ENCODE data around the gene TNFRSF13B. TPM values are rescaled to one million over a fixed set of nuclear protein-coding genes. Genes with fewer than 3 reads are reported as not detected.

Gene TNFRSF13B
- total RNA-seq, 1 experiment from 2014 or later, result not detected

DNA sequence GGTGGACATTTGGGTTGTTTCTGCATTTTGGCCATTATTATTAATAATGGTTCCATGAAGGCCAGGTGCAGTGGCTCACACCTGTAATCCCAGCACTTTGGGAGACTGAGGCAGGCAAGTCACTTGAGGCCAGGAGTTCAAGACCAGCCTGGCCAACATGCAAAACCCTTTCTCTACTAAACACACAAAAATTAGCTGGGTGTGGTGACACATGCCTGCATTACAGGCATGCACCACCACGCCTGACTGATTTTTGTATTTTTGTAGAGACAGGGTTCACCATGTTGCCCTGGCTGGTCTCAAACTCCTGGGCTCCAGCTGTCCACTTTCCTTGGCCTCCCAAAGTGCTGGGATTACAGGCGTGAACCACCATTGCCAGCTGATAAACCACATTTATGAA, 58.5 kb downstream of the TNFRSF13B start:
- no peak for ATAC-seq
- CTCF ChIA-PET, result no interaction called here
- Histone ChIP-seq H2AFZ (ENCODE audit: low read depth, low read length, poor library complexity, severe bottlenecking) (no peak overlapping the region), H3K4me2 (ENCODE audit: low read length) (no peak overlapping the region), H3K9ac (ENCODE audit: low read length) (no peak overlapping the region), H3K4me3 (replicated peaks in 1 of 2; ENCODE audit: low read depth in 1 of 2, low read length in 2 of 2) (no peak overlapping the region), H3K79me2 (ENCODE audit: insufficient read depth, low read length) (no peaks in the 10 kb centered on the region), H3K4me1 (ENCODE audit: control insufficient read depth in 1 of 2, insufficient read depth in 2 of 2, low read length in 2 of 2) (peaks cover 0 to 11% of the 10 kb centered on the region in 2 experiments; a peak in 2 of 4 replicates), H3K36me3 (ENCODE audit: control insufficient read depth in 1 of 2, insufficient read depth in 2 of 2, low read length in 2 of 2) (no peaks in the 10 kb centered on the region), H3K9me2 (ENCODE audit: insufficient read depth) (no peaks in the 10 kb centered on the region), H3K9me3 (ENCODE audit: control insufficient read depth in 1 of 2, insufficient read depth in 1 of 2, low read depth in 1 of 2, low read length in 2 of 2) (no peaks in the 10 kb centered on the region), H3K27me3 (ENCODE audit: insufficient read depth, low read length) (no peaks in the 10 kb centered on the region), H4K20me1 (ENCODE audit: insufficient read depth) (no peaks in the 10 kb centered on the region), H3K27ac (ENCODE audit: low read depth, low read length) (no peak overlapping the region)
- RAD21 ChIA-PET (ENCODE audit: low non-redundant PET in 1 of 2, low total read pairs in 2 of 2, uncharacterized antibody in 2 of 2, unreplicated experiment in 2 of 2), result no interaction called here
- TF ChIP-seq ZBTB33 (IDR thresholded peaks at IDR 0.05; ENCODE audit: extremely low read depth, insufficient replicate concordance, low read length) (no peak), EZH2phosphoT487 (IDR thresholded peaks at IDR 0.05; ENCODE audit: borderline replicate concordance) (no peak)
- POLR2A ChIA-PET, result no interaction called here
- DNase-seq (ENCODE audit: low read depth, low spot score), result no peak
- intact Hi-C loops (cut with micrococcal nuclease), result no loop called here
- no TSS peak for BruUV-seq (replicated peaks)

DNA sequence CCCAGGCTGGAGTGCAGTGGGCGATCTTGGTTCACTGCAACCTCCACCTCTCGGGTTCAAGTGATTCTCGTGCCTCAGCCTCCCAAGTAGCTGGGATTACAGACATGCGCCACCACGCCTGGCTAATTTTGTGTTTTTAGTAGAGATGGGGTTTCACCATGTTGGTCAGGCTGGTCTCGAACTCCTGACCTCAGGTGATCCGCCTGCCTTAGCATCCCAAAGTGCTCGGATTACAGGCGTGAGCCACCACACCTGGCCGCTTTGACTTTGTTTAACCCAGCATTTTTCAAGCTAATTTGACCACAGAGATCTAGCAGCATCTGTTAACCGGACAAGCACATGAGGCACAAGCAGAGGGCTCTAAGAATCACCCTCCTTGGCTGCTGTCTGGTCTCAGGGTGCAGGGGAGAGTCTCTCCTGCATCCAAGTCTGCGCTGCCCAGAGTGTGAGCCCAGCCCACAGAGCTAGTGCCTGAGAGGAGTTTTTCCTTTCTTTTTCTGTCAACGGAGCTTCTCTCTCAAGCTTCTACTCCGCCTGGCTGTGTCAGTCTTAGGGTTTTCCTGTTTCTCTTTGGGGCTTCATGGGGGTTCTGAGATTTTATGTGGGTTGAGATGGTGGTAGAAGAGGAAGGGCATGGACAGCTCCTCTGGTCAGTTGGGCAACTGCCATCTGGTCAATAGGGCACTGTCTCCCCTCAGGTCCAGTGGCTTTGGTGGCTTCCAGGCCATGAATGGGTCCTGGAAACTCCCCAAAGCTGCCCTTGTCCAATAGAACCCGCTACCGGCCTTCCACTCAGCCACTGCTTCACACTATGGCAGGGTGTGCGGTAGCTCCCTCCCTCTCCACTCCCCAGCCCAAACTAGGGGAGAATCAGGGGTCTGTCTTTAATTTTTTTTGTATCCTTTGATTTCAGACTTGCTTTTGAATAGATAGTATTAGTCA, 59.6 kb downstream of the TNFRSF13B start:
- CTCF ChIA-PET, result interaction anchor here (1.0 kb wide), 1 partner anchor 7 kb away, joined by 3 read pairs; no protein-coding TSS in a partner anchor
- RAD21 ChIA-PET (ENCODE audit: low non-redundant PET in 1 of 2, low total read pairs in 2 of 2, uncharacterized antibody in 2 of 2, unreplicated experiment in 2 of 2), result no interaction called here
- no TSS peak for BruUV-seq (replicated peaks)
- Histone ChIP-seq H3K27ac (ENCODE audit: low read depth, low read length) (no peak overlapping the region), H3K4me3 (replicated peaks in 1 of 2; ENCODE audit: low read depth in 1 of 2, low read length in 2 of 2) (no peak overlapping the region), H3K9ac (ENCODE audit: low read length) (no peak overlapping the region), H3K36me3 (ENCODE audit: control insufficient read depth in 1 of 2, insufficient read depth in 2 of 2, low read length in 2 of 2) (no peaks in the 10 kb centered on the region), H3K9me2 (ENCODE audit: insufficient read depth) (no peaks in the 10 kb centered on the region), H3K27me3 (ENCODE audit: insufficient read depth, low read length) (no peaks in the 10 kb centered on the region), H4K20me1 (ENCODE audit: insufficient read depth) (no peaks in the 10 kb centered on the region), H3K4me1 (ENCODE audit: control insufficient read depth in 1 of 2, insufficient read depth in 2 of 2, low read length in 2 of 2) (peaks cover 0 to 11% of the 10 kb centered on the region in 2 experiments; a peak in 2 of 4 replicates), H3K9me3 (ENCODE audit: control insufficient read depth in 1 of 2, insufficient read depth in 1 of 2, low read depth in 1 of 2, low read length in 2 of 2) (no peaks in the 10 kb centered on the region), H3K79me2 (ENCODE audit: insufficient read depth, low read length) (no peaks in the 10 kb centered on the region), H3K4me2 (ENCODE audit: low read length) (no peak overlapping the region), H2AFZ (ENCODE audit: low read depth, low read length, poor library complexity, severe bottlenecking) (no peak overlapping the region)
- intact Hi-C loops (cut with micrococcal nuclease), result no loop called here
- DNase-seq (ENCODE audit: low read depth, low spot score) (no peak), ATAC-seq (no peak)
- no peak for TF ChIP-seq SRF (IDR thresholded peaks at IDR 0.05; ENCODE audit: low read depth)
- TF ChIP-seq REST (IDR thresholded peaks at IDR 0.05; ENCODE audit: low read depth), result no peak
- no peak for TF ChIP-seq JUND (IDR thresholded peaks at IDR 0.05)
- no peak for TF ChIP-seq ZNF274 (IDR thresholded peaks at IDR 0.05; ENCODE audit: low read depth, low read length)
- TF ChIP-seq EZH2phosphoT487 (IDR thresholded peaks at IDR 0.05; ENCODE audit: borderline replicate concordance), result no peak
- TF ChIP-seq, protein P1, sequence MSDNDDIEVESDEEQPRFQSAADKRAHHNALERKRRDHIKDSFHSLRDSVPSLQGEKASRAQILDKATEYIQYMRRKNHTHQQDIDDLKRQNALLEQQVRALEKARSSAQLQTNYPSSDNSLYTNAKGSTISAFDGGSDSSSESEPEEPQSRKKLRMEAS (IDR thresholded peaks at IDR 0.05), result no peak
- TF ChIP-seq EGR1 (IDR thresholded peaks at IDR 0.05; ENCODE audit: low read depth), result no peak
- no peak for TF ChIP-seq CBX3 (IDR thresholded peaks at IDR 0.05; ENCODE audit: low read depth)
- no peak for TF ChIP-seq EZH2 (IDR thresholded peaks at IDR 0.05)
- POLR2A ChIA-PET, result no interaction called here
